ENCODE measurements around the gene ZNF157. TPM values are rescaled to one million over a fixed set of nuclear protein-coding genes. Genes with fewer than 3 reads are reported as not detected.
"Not testable (repeated sequence)": the region's sequence is repeated elsewhere in the genome, so short reads cannot be mapped to it uniquely, and the experiment has no call there.

Gene ZNF157
- total RNA-seq, 2 experiments from 2014 or later = 1.0 to 1.4 TPM

DNA sequence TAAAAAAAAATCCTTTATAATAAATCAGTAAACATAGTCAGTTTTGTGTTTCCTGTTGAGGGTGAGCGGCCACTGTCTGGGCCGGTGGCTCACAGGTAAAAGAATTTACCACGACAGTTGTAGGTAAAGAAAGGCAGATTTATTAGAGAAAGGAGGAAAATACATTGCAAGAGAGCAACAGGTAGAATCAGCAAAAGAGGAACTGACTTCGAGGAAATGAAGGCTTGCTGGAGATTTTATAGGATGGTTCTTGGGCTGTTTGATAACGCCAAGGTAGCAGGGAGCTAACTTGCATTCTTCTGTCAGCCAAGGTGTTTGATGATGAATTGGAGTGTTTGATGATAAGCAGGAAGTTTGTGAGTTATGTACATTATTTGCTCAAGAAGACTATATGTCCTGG is 2.8 kb downstream of the ZNF157 start:
- no peaks in the 10 kb centered on the region for H3K4me1 ChIP-seq (ENCODE audit: insufficient read depth, low read length, poor library complexity, severe bottlenecking)
- no TSS peak for BruUV-seq (replicated peaks)
- intact Hi-C loops (cut with micrococcal nuclease; ENCODE audit: unreplicated experiment) = no loop called here
- H3K27ac ChIP-seq (ENCODE audit: low read depth, low read length, poor library complexity, severe bottlenecking) = no peak overlapping the region
- CTCF ChIA-PET (ENCODE audit: unreplicated experiment) = no interaction called here
- H3K4me2 ChIP-seq (ENCODE audit: low read length) = no peak overlapping the region
- H3K9me2 ChIP-seq (ENCODE audit: insufficient read depth, low read length) = no peaks in the 10 kb centered on the region
- TF ChIP-seq, protein P1, sequence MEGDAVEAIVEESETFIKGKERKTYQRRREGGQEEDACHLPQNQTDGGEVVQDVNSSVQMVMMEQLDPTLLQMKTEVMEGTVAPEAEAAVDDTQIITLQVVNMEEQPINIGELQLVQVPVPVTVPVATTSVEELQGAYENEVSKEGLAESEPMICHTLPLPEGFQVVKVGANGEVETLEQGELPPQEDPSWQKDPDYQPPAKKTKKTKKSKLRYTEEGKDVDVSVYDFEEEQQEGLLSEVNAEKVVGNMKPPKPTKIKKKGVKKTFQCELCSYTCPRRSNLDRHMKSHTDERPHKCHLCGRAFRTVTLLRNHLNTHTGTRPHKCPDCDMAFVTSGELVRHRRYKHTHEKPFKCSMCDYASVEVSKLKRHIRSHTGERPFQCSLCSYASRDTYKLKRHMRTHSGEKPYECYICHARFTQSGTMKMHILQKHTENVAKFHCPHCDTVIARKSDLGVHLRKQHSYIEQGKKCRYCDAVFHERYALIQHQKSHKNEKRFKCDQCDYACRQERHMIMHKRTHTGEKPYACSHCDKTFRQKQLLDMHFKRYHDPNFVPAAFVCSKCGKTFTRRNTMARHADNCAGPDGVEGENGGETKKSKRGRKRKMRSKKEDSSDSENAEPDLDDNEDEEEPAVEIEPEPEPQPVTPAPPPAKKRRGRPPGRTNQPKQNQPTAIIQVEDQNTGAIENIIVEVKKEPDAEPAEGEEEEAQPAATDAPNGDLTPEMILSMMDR (conservative IDR thresholded peaks at IDR 0.05; ENCODE audit: low read length) = no peak
- TF ChIP-seq EZH2phosphoT487 (IDR thresholded peaks at IDR 0.05; ENCODE audit: borderline replicate concordance, low read depth, low read length) = no peak
- no peak overlapping the region for H3K4me3 ChIP-seq (ENCODE audit: low read depth, low read length, poor library complexity, severe bottlenecking)
- no peaks in the 10 kb centered on the region for H4K20me1 ChIP-seq (ENCODE audit: insufficient read depth, low read length)
- POLR2A ChIA-PET = no interaction called here
- no peak for DNase-seq (ENCODE audit: low spot score)
- H3K9me3 ChIP-seq (ENCODE audit: low read length) = no peaks in the 10 kb centered on the region
- H2AFZ ChIP-seq (ENCODE audit: low read length) = no peak overlapping the region
- H3K36me3 ChIP-seq (ENCODE audit: insufficient read depth, low read length) = no peaks in the 10 kb centered on the region
- H3K79me2 ChIP-seq (ENCODE audit: insufficient read depth, low read depth, low read length) = no peaks in the 10 kb centered on the region

DNA sequence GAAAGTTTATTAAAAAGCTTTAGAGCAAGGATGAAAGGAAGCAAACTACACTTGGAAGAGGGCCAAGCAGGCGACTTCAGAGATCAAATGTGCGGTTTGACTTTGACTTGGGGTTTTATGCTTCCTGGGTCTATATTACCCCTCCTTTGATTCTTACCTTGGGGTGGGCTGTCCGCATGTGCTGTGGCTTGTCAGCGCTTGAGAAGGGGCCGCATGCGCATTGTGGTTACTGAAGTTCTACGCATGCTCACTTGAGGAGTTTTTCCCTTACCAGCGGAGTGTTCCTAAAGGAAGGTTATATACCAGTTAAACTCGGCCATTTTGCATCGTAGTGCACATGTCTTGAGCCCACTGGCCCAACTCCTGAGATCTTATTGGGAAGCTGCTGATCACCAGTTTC is 9.9 kb downstream of the ZNF157 start:
- no peak overlapping the region for H3K27ac ChIP-seq (ENCODE audit: low read depth, low read length, poor library complexity, severe bottlenecking)
- intact Hi-C loops (cut with micrococcal nuclease; ENCODE audit: unreplicated experiment) = loop anchor here (5.0 kb wide), 1 partner anchor 142 kb away; no protein-coding TSS in a partner anchor
- BruUV-seq (replicated peaks) = no TSS peak
- TF ChIP-seq, protein P1 (conservative IDR thresholded peaks at IDR 0.05; ENCODE audit: low read length) = no peak
- TF ChIP-seq EZH2phosphoT487 (IDR thresholded peaks at IDR 0.05; ENCODE audit: borderline replicate concordance, low read depth, low read length) = no peak
- ChIA-PET POLR2A (no interaction called here), CTCF (ENCODE audit: unreplicated experiment) (no interaction called here)
- no peak for DNase-seq (ENCODE audit: low spot score)
- no peak overlapping the region for H3K4me2 ChIP-seq (ENCODE audit: low read length)
- H3K79me2 ChIP-seq (ENCODE audit: insufficient read depth, low read depth, low read length) = no peaks in the 10 kb centered on the region
- H3K9me2 ChIP-seq (ENCODE audit: insufficient read depth, low read length) = no peaks in the 10 kb centered on the region
- no peaks in the 10 kb centered on the region for H3K36me3 ChIP-seq (ENCODE audit: insufficient read depth, low read length)
- no peaks in the 10 kb centered on the region for H4K20me1 ChIP-seq (ENCODE audit: insufficient read depth, low read length)
- H3K4me1 ChIP-seq (ENCODE audit: insufficient read depth, low read length, poor library complexity, severe bottlenecking) = no peaks in the 10 kb centered on the region
- no peak overlapping the region for H3K4me3 ChIP-seq (ENCODE audit: low read depth, low read length, poor library complexity, severe bottlenecking)
- H3K9me3 ChIP-seq (ENCODE audit: low read length) = no peaks in the 10 kb centered on the region
- no peak overlapping the region for H2AFZ ChIP-seq (ENCODE audit: low read length)

DNA sequence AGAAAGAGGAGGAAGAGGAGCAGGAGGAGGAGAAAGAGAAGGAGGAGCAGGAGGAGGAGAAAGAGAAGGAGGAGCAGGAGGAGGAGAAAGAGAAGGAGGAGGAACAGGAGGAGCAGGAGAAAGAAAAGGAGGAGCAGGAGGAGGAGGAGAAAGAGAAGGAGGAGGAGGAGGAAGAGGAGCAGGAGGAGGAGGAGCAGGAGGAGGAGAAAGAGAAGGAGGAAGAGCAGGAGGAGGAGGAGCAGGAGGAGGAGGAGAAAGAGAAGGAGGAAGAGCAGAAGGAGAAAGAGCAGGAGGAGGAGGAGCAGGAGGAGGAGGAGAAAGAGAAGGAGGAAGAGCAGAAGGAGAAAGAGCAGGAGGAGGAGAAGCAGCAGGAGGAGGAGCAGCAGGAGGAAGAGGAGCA is 10.5 kb downstream of the ZNF157 start:
- H3K4me2 ChIP-seq (ENCODE audit: low read length) = not testable (repeated sequence)
- intact Hi-C loops (cut with micrococcal nuclease; ENCODE audit: unreplicated experiment) = loop anchor here (5.0 kb wide), 1 partner anchor 141 kb away; no protein-coding TSS in a partner anchor

More for the DNA sequence above, 10.5 kb downstream of the ZNF157 start:
- H3K9me2 ChIP-seq (ENCODE audit: insufficient read depth, low read length); BruUV-seq (replicated peaks); H3K79me2 ChIP-seq (ENCODE audit: insufficient read depth, low read depth, low read length); H4K20me1 ChIP-seq (ENCODE audit: insufficient read depth, low read length); DNase-seq (ENCODE audit: low spot score); CTCF ChIA-PET (ENCODE audit: unreplicated experiment); H3K4me1 ChIP-seq (ENCODE audit: insufficient read depth, low read length, poor library complexity, severe bottlenecking); H3K9me3 ChIP-seq (ENCODE audit: low read length); H2AFZ ChIP-seq (ENCODE audit: low read length); H3K36me3 ChIP-seq (ENCODE audit: insufficient read depth, low read length); H3K27ac ChIP-seq (ENCODE audit: low read depth, low read length, poor library complexity, severe bottlenecking); POLR2A ChIA-PET; H3K4me3 ChIP-seq (ENCODE audit: low read depth, low read length, poor library complexity, severe bottlenecking): not testable (repeated sequence)
